ENCODE measurements around the gene EP400.
A peak's percentile ranks its signal among the peaks of the same experiment; 100 is the strongest.

EP400 gene

GRCh38 chr12:132007041-132007440, 57.3 kb downstream of the EP400 start:
- Histone ChIP-seq H3K36me3 (replicated peaks) (peaks cover 35% of the 10 kb centered on the region), H3K4me1 (no peaks in the 10 kb centered on the region), H3K27me3 (ENCODE audit: low read depth) (no peaks in the 10 kb centered on the region), H3K9me3 (no peaks in the 10 kb centered on the region), H3K4me3 (no peak overlapping the region)
- in situ Hi-C loops (cut with MboI; ENCODE audit: low sequenced_read_pairs): loop anchor here (25.0 kb wide), 1 partner anchor 1070 kb away; no protein-coding TSS in a partner anchor
- no peak for DNase-seq (ENCODE audit: low spot score in 2 of 2)

GRCh38 chr12:132009336-132009859, 59.7 kb downstream of the EP400 start:
- no peak for DNase-seq (ENCODE audit: low spot score in 2 of 2)
- H3K4me3 ChIP-seq: no peak overlapping the region
- H3K27me3 ChIP-seq (ENCODE audit: low read depth): no peaks in the 10 kb centered on the region
- no peaks in the 10 kb centered on the region for H3K9me3 ChIP-seq
- H3K36me3 ChIP-seq (replicated peaks): peaks cover 59% of the 10 kb centered on the region
- in situ Hi-C loops (cut with MboI; ENCODE audit: low sequenced_read_pairs): loop anchor here (25.0 kb wide), 1 partner anchor 1072 kb away; no protein-coding TSS in a partner anchor
- no peaks in the 10 kb centered on the region for H3K4me1 ChIP-seq

- Histone ChIP-seq H3K27me3 (ENCODE audit: low read depth) (no peaks in the 10 kb centered on the region), H3K36me3 (replicated peaks) (peaks cover 52% of the 10 kb centered on the region), H3K4me1 (no peaks in the 10 kb centered on the region), H3K9me3 (no peaks in the 10 kb centered on the region), H3K4me3 (no peak overlapping the region)
- in situ Hi-C loops (cut with MboI; ENCODE audit: low sequenced_read_pairs): loop anchor here (25.0 kb wide), 1 partner anchor 1076 kb away; no protein-coding TSS in a partner anchor
- peak; percentile 12 to 20 for DNase-seq (ENCODE audit: low spot score in 2 of 2)
Observed at GRCh38 chr12:132012919-132013568, 63.3 kb downstream of the EP400 start.

- no peaks in the 10 kb centered on the region for H3K9me3 ChIP-seq
- in situ Hi-C loops (cut with MboI; ENCODE audit: low sequenced_read_pairs): loop anchor here (25.0 kb wide), 1 partner anchor 1077 kb away; no protein-coding TSS in a partner anchor
- H3K4me3 ChIP-seq: no peak overlapping the region
- H3K27me3 ChIP-seq (ENCODE audit: low read depth): no peaks in the 10 kb centered on the region
- no peak for DNase-seq (ENCODE audit: low spot score in 2 of 2)
- H3K36me3 ChIP-seq (replicated peaks): peaks cover 60% of the 10 kb centered on the region
- H3K4me1 ChIP-seq: no peaks in the 10 kb centered on the region
Observed at GRCh38 chr12:132014092-132014914, 64.6 kb downstream of the EP400 start.

- H3K4me3 ChIP-seq: no peak overlapping the region
- no peaks in the 10 kb centered on the region for H3K27me3 ChIP-seq (ENCODE audit: low read depth)
- in situ Hi-C loops (cut with MboI; ENCODE audit: low sequenced_read_pairs): loop anchor here (25.0 kb wide), 1 partner anchor 1078 kb away; no protein-coding TSS in a partner anchor
- peaks cover 63% of the 10 kb centered on the region for H3K36me3 ChIP-seq (replicated peaks)
- no peaks in the 10 kb centered on the region for H3K4me1 ChIP-seq
- no peaks in the 10 kb centered on the region for H3K9me3 ChIP-seq
- no peak for DNase-seq (ENCODE audit: low spot score in 2 of 2)
Observed at GRCh38 chr12:132014915-132015280, 65.2 kb downstream of the EP400 start.

GRCh38 chr12:132015686-132016430, 66.1 kb downstream of the EP400 start:
- no peaks in the 10 kb centered on the region for H3K27me3 ChIP-seq (ENCODE audit: low read depth)
- peaks cover 72% of the 10 kb centered on the region for H3K36me3 ChIP-seq (replicated peaks)
- in situ Hi-C loops (cut with MboI; ENCODE audit: low sequenced_read_pairs): loop anchor here (25.0 kb wide), 1 partner anchor 1079 kb away; no protein-coding TSS in a partner anchor
- H3K4me1 ChIP-seq: no peaks in the 10 kb centered on the region
- no peaks in the 10 kb centered on the region for H3K9me3 ChIP-seq
- DNase-seq (ENCODE audit: low spot score in 2 of 2): no peak
- H3K4me3 ChIP-seq: no peak overlapping the region

- Histone ChIP-seq H3K36me3 (replicated peaks) (peaks cover 61% of the 10 kb centered on the region), H3K27me3 (ENCODE audit: low read depth) (no peaks in the 10 kb centered on the region), H3K4me1 (no peaks in the 10 kb centered on the region), H3K4me3 (no peak overlapping the region), H3K9me3 (no peaks in the 10 kb centered on the region)
- in situ Hi-C loops (cut with MboI; ENCODE audit: low sequenced_read_pairs): loop anchor here (25.0 kb wide), 1 partner anchor 1081 kb away; no protein-coding TSS in a partner anchor
- DNase-seq (ENCODE audit: low spot score in 2 of 2): no peak
Observed at GRCh38 chr12:132018193-132018916, 68.6 kb downstream of the EP400 start.

- Histone ChIP-seq H3K4me1 (no peaks in the 10 kb centered on the region), H3K9me3 (no peaks in the 10 kb centered on the region), H3K36me3 (replicated peaks) (peaks cover 58% of the 10 kb centered on the region), H3K27me3 (ENCODE audit: low read depth) (no peaks in the 10 kb centered on the region), H3K4me3 (no peak overlapping the region)
- in situ Hi-C loops (cut with MboI; ENCODE audit: low sequenced_read_pairs): loop anchor here (25.0 kb wide), 1 partner anchor 1083 kb away; no protein-coding TSS in a partner anchor
- DNase-seq (ENCODE audit: low spot score in 2 of 2): no peak
Observed at GRCh38 chr12:132019891-132020290, 70.1 kb downstream of the EP400 start.

- Histone ChIP-seq H3K4me3 (no peak overlapping the region), H3K27me3 (ENCODE audit: low read depth) (no peaks in the 10 kb centered on the region), H3K4me1 (no peaks in the 10 kb centered on the region), H3K9me3 (no peaks in the 10 kb centered on the region), H3K36me3 (replicated peaks) (peaks cover 57% of the 10 kb centered on the region)
- no peak for DNase-seq (ENCODE audit: low spot score in 2 of 2)
- in situ Hi-C loops (cut with MboI; ENCODE audit: low sequenced_read_pairs): loop anchor here (25.0 kb wide), 1 partner anchor 1083 kb away; no protein-coding TSS in a partner anchor
Observed at GRCh38 chr12:132020292-132020691, 70.5 kb downstream of the EP400 start.

GRCh38 chr12:132021031-132021871, 71.5 kb downstream of the EP400 start:
- Histone ChIP-seq H3K27me3 (ENCODE audit: low read depth) (no peaks in the 10 kb centered on the region), H3K4me3 (no peak overlapping the region), H3K4me1 (no peaks in the 10 kb centered on the region), H3K9me3 (no peaks in the 10 kb centered on the region), H3K36me3 (replicated peaks) (peaks cover 64% of the 10 kb centered on the region)
- no peak for DNase-seq (ENCODE audit: low spot score in 2 of 2)
- in situ Hi-C loops (cut with MboI; ENCODE audit: low sequenced_read_pairs): loop anchor here (25.0 kb wide), 1 partner anchor 1084 kb away; no protein-coding TSS in a partner anchor

GRCh38 chr12:132021965-132022364, 72.2 kb downstream of the EP400 start:
- DNase-seq (ENCODE audit: low spot score in 2 of 2): no peak
- H3K4me3 ChIP-seq: no peak overlapping the region
- H3K27me3 ChIP-seq (ENCODE audit: low read depth): no peaks in the 10 kb centered on the region
- H3K4me1 ChIP-seq: no peaks in the 10 kb centered on the region
- in situ Hi-C loops (cut with MboI; ENCODE audit: low sequenced_read_pairs): loop anchor here (25.0 kb wide), 1 partner anchor 1085 kb away; no protein-coding TSS in a partner anchor
- no peaks in the 10 kb centered on the region for H3K9me3 ChIP-seq
- peaks cover 72% of the 10 kb centered on the region for H3K36me3 ChIP-seq (replicated peaks)

- no peaks in the 10 kb centered on the region for H3K27me3 ChIP-seq (ENCODE audit: low read depth)
- no peak for DNase-seq (ENCODE audit: low spot score in 2 of 2)
- no peak overlapping the region for H3K4me3 ChIP-seq
- H3K9me3 ChIP-seq: no peaks in the 10 kb centered on the region
- H3K36me3 ChIP-seq (replicated peaks): peaks cover 73% of the 10 kb centered on the region
- in situ Hi-C loops (cut with MboI; ENCODE audit: low sequenced_read_pairs): loop anchor here (25.0 kb wide), 1 partner anchor 1086 kb away; no protein-coding TSS in a partner anchor
- H3K4me1 ChIP-seq: no peaks in the 10 kb centered on the region
Observed at GRCh38 chr12:132023658-132024057, 73.9 kb downstream of the EP400 start.
